HG02973 (cell line): ENCODE measurements around the gene SPATC1L.
"Not testable (repeated sequence)": the region's sequence is repeated elsewhere in the genome, so short reads cannot be mapped to it uniquely, and the experiment has no call there.

Experiments used
- ATAC-seq: cut with Tn5 transposase; IDR thresholded peaks from one replicate; pipeline ENCODE4 v1.9.1; 2021; ENCODE audit warnings: moderate library complexity; ENCODE audit not compliant: unreplicated experiment

Gene SPATC1L

DNA sequence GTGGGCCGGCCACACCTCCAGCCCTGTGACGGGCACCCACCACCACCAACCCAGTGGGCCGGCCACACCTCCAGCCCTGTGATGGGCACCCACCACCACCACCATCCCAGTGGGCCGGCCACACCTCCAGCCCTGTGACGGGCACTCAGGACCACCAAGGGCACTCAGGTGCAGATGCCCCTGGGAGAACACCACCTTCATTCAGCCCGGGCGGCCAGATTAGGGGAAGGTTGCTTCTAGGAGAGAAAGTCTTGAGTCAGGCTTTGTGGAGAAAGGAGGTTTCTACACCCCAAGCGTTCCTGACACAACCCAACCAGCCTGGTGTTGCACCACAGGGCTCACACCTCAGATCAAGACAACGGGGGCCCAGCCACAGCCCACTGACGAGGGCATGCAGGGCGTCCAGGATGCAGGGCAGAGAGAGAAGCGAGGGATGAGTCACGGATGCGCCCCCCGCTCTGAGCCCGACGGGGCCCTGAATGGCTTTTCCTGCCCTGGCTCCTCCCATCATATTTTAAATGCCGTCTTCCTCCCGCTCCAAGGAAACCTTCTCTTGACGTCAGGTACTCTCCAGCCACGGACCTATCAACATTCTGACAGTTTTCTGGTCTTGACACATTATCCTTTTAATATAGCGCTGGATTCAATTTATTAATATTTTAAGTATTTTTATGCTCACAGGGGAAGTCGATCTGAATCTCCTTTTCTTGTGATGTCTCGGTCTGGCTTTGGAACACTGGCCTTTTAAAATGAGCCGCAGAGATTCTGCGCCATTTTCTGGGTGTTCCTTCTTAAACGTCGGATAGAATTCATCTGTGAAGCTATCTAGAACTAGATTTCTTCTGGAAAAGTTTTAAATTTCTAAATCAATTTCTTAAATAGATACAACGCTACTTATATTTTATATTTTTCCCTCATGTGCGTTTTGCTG, 631 bp upstream of the SPATC1L start:
- ATAC-seq = peak; percentile 43

DNA sequence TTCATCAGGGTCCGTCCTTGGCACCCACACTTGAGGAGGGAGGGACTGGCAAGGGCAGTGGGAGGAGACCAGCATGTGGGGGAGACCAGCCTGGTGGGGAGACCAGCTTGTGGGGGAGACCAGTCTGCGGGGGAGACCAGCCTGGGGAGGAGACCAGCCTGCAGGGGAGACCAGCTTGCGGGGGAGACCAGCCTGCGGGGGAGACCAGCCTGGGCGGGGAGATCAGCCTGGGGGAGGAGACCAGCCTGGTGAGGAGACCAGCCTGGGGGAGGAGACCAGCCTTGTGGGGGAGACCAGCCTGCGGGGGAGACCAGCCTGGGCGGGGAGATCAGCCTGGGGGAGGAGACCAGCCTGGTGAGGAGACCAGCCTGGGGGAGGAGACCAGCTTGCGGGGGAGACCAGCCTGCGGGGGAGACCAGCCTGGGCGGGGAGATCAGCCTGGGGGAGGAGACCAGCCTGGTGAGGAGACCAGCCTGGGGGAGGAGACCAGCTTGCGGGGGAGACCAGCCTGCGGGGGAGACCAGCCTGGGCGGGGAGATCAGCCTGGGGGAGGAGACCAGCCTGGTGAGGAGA, 836 bp downstream of the SPATC1L start:
- not testable (repeated sequence) for ATAC-seq

DNA sequence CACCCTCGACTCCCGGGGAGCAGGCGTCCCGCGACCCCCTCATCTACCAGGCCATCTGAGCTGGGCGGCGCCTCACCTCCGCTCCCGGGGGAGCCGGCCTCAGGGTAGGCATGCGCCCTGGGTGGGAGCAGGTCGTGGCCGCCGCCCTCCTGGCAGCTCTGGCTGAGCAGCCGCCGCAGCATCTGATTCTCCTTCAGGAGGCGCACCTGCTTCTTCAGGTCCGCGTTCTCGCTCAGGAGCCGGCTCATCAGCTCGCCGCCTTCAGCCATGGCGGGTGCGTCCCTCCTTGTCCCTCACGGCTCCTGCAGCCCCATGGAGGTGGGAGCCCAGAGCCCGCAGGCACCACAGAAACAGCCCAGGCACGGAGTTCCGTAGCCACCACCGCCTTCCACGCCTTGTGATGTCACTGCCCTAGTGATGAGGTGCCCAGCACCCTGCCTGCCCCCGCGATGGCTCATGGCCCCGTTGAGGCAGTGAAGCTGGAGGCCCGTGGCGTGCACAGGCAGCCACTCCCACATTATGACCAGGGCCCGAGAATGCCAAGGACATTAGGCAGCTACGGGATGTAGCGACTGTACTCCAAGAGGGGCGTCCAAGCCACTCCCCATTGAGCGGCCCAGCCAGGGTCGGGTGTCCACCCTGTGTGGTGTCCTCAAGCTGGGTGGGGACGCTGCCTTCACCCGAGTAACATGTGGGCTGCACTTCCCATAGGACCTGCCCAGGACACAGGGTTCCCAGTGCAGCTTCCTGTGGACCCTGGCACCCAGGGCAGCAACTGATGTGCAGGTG, 1.5 kb downstream of the SPATC1L start:
- no peak for ATAC-seq

DNA sequence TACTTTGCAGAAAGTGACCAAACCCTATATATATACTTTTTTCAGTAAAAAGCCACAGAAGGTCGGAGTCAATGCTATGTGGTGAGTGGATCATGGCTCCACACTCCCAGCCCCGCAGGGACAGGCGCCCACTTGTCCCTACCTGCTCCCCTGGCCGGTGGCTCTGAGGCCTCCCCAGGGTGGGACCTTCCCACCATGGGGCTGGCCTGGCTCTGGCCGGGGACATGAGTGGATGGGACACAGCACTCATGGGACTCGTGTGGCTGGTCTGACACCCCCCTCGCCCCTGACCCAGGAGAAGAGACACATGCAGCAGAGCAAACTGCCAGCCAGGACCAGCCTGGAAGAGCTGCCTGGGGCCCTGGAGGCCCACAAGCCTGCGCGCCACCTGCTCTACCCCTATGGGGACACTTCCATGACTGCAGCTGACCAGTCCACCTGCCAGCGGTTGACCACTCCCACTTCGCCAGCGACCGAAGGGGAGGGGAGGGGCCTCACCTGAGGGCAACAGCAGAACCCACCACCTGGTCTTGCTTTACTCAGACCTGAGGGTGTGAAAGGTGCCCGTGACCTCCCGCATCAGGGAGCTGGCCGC, 2.2 kb downstream of the SPATC1L start:
- no peak for ATAC-seq

DNA sequence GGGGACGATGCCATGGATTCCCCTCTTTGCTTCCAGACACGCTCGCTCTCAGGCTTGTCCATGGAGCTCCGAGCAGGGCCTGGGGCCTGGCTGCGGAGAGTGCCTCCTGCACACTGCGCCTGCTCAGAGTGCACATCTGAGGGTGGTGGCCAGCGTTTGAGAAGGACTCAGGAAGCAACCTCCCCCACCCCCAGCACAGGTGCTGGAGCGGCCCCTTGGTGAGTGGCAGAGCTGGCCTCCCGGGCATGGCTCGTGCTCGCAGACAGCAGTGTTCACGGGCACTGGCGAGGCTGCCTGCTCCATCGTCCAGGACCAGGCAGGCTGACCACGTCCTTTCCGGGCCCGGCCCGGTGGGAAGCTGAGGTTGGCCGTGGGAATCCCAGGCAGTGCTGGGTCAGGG, 2.8 kb downstream of the SPATC1L start:
- ATAC-seq = no peak

DNA sequence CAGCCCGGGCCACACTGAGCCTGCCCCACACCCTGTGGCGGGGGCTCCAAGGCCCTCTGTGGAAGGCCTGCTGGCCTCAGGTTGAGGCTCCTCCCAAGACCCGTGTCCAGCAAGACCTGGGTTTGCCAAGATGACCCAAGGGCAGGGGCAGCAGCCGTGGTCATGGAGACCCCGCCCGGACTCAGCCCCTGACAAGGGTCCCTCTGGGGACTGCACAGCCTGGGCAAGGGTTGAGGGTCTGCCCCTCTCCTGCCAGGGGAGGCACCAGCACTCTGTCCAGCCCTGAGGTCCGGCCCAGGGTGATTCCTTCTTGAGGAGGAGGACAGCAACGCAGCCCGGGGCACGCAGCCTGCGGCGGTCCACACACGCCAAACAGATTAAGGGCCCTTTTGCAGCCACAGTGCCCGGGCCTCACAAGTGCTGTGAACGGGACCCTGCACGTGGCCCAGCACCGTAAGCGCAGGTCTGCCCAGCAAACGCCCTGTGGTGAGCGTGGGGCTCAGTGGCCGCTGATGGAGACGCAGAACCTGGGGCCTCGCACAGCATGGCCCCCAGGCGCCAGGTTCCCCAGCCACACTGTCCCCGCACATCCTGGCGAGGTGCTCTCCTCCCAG, 3.4 kb downstream of the SPATC1L start:
- no peak for ATAC-seq

DNA sequence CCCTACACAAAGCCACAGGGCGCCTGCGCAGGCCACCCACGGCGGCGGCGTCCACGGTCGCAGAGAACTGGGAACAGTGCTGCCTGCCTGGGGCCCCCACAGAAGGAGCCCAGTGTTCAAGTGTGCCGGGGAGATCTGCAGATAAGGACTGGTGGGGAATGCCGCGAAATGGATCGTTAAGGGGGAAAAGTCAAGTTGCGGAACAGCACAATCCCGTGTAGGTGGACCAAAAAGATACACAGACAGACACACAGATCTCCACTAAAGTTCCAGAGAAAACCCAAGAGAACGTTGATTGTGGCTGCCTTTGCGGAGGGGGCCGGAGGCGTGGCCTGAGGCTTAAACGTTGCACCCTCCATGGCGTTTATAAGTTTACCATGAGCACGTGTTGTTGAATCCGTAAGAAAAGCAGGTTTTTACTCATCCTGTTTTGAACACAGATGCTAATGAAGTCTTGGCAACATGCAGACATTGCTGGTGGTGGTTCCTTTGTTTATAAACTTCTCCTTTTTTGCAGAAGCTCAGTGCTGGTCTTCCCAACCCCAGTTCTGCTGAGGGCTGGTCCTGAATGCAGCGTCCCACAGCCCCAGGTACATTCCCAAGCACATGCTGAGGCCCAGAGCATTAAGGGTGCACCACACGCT, 4.1 kb downstream of the SPATC1L start:
- ATAC-seq = no peak

DNA sequence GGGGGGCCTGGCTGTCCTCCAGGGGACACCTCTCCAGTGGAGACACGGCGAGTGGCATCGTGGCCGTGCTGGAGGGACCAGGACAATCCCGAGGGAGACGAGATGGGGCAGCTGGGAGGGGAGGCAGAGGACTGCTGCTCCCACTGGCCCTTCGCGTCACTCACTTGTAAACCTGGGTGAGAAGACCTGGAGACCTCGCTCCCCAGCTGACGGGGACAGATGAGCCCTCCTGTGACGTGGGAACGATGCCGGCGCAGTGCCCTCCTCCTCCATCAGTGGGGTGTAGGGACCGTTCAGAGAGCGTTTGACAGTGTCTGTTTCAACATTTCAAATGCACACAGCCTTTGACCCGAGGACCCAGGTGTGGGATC, 4.6 kb downstream of the SPATC1L start:
- no peak for ATAC-seq

DNA sequence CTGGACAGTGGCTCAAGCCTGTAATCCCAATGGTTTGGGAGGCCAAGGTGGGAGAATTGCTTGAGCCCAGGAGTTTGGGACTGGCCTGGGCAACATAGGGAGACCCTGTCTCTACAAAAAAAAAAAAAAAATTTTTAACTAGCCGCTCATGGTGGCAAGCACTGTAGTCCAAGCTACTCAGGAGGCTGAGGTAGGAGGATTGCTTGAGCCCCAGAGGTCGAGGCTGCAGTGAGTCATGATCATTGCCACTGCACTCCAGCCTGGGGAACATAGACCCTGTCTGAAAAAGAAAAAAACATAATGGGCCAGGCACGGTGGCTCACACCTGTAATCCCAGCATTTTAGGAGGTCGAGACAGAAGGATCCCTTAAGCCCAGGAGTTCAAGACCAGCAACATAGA, 5.3 kb downstream of the SPATC1L start:
- ATAC-seq = no peak

DNA sequence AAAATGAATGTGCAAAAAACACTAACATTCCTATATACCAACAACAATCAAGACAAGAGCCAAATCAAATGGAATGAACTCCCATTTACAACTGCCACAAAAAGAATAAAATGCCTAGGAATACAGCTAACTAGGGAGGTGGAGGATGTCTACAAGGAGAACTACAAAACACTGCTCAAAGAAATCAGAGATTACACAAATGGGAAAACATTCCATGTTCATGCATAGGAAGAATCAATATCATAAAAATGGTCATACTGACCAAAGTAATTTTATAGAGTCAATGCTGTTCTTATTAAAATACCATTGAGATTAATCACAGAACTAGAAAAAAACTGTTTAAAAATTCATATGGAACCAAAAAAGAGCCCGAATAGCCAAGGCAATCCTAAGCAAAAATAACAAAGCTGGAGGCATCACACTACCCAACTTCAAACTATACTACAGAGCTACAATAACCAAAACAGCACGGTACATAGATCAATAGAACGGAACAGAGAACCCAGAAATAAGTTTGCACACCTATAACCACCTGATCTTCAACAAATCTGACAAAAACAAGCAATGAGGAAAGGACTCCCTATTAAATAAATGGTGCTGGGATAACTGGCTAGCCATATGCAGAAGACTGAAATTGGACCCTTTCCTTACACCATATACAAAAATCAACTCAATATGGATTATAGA, 7.7 kb downstream of the SPATC1L start:
- ATAC-seq = not testable (repeated sequence)

DNA sequence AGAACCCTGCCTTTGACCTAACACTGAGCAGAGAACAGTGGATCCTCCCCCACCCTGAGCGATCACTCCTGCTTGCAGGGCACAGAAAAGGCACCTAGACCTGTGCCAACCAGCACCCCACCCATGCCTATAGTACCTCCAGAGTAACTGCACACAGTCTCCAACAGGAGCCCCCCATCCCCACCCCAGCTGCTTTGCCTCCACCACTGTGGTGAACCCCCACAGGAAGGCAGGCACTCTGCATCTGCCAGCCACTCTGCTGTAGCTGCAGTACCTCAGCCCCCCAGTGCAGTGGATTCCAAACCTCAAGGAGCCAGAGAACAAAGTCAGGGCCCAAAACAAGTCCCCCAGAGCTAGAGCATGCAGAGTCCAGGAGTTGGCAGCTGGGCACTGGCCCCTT, 10.7 kb downstream of the SPATC1L start:
- no peak for ATAC-seq

DNA sequence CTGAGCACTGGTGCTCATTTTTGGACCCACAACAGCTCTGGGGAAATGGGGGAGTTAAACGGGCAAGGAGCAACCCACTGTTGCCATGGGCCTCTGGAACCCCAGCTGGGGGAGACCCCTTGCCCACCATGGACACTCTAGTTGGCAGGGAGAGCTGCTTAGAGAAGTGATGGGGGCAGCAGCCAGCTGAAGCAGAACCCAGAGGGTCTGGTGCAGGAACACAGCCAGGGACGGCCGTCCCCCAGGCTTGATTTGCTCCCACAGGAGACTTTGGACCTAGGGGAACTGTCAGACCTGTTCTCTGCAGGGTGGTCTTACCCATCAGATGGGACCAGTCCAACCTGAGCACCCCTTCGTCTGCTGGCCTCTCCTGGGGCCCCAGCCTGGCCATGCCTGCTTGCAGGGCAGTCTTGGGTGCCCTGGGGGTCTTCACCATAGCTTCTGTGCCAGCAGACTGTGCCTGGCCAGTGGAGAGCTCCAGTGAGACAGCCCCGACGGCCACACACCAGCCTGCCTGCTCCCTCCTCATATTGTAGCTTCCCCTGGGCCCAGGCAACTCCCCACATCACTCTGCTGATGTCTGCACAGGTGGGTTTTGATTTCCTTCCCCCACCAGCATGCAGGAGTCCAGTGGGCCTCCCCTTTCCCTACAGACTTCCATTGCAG, 11.3 kb downstream of the SPATC1L start:
- ATAC-seq = no peak

DNA sequence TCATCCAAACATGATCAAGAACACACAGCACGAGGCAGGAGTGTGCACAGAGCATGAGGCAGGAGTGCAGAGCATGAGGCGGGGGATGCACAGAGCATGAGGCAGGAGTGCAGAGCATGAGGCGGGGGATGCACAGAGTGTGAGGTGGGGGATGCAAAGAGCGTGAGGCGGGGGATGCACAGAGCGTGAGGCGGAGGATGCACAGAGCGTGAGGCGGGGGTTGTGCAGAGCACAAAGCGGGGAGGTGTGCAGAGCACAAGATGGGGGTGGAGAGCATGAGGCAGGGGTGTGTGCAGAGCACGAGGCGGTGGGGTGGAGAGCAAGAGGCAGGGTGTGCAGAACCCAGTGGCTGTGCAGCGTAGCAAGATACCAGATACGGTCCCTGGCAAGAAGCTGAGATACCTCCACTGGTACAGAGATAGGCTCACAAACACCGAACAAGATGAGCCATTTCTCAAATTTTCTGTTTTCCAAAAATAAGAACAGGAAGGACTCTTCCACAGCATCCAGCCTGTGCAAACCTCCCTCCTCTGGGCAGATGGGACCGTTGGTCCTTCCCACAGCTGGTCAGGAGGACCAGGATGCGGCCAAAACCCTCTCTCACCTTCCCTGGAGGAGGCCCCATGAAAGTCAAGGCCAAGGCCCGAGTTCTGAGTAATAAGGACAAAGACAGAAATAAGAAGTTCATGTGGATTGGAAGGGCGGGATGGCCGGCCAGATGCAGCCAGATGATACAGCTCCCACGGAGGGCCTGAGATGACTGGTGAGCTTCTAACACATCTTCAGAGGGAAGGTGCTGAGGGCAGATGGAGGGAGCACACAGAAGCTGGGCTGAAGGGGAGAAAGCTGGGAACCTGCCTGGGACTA, 12.0 kb downstream of the SPATC1L start:
- no peak for ATAC-seq

DNA sequence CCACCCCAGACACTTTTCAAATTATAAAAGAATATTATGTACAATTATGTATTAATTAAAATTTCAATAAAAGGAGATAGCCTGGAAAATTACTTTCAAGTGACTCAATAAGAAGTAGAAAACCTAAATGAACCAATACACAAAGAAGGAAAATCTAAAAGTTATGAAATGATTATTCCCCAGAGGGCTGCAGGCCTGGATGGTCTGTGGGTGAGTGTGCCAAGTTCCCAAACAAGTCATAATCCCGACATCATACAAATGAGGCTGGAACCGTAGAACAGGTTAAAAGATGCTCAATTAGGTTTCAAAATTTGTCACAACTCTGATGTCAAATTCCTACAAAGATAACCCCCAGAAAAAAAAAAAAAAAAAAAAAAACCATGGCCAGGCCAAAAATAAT, 12.7 kb downstream of the SPATC1L start:
- ATAC-seq = no peak

DNA sequence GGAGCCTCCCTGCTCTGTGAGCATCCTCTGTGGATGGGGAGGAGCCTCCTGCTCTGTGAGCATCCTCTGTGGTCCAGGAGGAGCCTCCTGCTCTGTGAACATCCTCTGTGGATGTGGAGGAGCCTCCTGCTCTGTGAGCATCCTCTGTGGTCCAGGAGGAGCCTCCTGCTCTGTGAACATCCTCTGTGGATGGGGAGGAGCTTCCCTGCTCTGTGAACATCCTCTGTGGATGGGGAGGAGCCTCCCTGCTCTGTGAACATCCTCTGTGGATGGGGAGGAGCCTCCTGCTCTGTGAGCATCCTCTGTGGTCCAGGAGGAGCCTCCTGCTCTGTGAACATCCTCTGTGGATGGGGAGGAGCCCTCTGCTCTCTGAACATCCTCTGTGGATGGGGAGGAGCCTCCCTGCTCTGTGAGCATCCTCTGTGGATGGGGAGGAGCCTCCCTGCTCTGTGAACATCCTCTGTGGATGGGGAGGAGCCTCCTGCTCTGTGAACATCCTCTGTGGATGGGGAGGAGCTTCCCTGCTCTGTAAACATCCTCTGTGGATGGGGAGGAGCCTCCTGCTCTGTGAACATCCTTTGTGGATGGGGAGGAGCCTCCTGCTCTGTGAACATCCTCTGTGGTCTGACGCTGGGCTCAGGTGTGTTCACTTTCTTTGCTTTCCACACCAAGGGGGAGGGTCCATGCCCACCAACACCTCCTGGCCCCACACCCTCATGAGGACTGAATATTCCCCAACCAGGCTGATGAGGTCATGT, 13.6 kb downstream of the SPATC1L start:
- ATAC-seq = not testable (repeated sequence)

DNA sequence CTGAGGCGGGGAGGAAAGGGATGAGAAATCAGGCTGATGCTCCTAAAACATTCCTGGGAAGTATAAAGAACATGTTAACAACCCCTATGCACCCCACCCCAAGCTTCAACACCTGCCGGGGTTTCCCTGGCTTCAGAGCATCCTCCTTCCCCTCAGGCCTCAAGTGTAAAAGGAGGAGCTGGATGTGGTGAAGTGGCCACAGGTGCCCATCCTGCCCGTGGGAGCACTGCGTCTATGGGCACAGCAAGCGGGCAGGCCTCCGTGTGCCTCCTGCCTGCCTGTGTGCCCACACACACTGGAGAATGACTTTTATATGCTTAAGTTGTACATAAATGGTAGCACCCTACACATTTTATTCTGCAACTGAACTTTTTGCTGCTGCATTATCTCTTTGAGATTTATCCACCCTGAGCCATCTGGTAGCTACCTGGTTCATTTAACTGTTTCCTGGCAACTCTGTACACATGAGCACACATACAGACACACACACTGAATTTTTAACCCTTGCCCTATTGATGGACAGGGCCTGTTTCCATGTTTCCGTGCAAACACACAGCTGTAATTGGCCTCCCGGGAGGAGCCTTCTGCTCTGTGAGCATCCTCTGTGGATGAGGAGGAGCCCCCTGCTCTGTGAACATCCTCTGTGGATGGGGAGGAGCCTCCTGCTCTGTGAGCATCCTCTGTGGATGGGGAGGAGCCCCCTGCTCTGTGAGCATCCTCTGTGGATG, 15.4 kb downstream of the SPATC1L start:
- ATAC-seq = no peak

DNA sequence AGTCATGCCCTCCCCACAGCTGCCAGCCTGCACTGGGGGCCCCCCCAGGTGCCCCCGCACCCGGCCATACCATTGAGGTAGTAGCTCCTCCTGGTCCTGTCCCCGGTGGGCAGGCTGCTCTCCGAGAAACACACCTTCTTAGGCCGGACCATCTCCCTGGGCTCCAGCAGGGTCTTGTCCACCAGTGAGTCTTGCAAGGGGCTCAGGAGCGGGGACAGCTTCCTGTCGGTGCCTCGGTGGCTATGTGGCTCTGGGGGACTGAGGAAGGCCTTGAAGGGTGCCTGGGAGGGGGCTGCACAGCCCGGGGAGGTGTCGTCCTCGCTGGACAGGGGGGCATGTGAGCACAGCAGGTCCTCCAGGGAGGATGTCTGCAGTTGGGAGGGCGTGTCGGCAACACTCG, 16.0 kb downstream of the SPATC1L start:
- ATAC-seq = no peak
